GM20431 (cell line): ENCODE data around the gene FBLN5.

Experiments used
- in situ Hi-C: fragments of 300-500 bp; cut with MseI, MboI; formaldehyde crosslinking; loops from one replicate; pipeline ENCODE4 v1.15.0; 2020; ENCODE audit warnings: low sequenced_read_pairs; ENCODE audit not compliant: unreplicated experiment

The FBLN5 gene

DNA sequence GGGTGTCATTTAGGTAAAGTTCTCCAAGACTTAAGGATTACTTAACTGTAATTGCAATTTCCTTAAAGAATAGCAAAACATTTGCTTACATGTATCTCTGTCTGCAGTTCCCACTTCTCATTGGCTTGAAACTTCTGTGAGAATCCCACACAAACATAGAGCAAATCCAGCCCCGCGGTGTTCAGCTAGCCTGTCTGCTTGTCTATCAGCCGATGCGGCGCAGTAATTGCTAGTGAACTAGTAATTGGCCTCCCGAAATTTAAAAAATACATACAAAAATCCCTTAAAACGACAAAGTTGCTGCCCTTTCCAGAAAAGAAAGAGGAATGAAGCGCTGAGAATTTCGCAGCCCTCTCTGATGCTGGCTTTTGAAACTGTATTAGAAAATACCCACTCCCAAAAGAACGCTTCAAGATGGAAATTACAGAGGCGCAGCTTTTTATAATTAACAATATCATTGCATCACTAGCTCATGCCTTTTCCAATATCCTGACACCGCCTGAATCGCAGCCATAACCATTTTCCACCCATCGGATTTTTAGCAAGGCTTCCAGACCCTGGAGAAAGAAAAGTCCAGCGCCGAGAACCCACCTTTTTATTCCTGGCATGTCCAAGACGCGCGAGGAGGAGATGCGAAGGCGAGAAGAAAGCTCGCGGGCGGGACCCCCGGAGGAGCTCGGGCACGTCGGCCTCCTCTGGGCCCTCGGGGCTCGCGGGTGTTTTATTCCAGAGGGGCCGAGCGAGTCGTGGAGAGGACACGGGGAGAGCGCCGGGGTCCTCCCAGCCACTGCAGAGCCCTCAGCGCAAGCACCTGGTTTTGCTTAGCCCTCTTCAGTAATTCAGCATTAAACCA, 646 bp downstream of the FBLN5 start:
- in situ Hi-C loops, result no loop called here

DNA sequence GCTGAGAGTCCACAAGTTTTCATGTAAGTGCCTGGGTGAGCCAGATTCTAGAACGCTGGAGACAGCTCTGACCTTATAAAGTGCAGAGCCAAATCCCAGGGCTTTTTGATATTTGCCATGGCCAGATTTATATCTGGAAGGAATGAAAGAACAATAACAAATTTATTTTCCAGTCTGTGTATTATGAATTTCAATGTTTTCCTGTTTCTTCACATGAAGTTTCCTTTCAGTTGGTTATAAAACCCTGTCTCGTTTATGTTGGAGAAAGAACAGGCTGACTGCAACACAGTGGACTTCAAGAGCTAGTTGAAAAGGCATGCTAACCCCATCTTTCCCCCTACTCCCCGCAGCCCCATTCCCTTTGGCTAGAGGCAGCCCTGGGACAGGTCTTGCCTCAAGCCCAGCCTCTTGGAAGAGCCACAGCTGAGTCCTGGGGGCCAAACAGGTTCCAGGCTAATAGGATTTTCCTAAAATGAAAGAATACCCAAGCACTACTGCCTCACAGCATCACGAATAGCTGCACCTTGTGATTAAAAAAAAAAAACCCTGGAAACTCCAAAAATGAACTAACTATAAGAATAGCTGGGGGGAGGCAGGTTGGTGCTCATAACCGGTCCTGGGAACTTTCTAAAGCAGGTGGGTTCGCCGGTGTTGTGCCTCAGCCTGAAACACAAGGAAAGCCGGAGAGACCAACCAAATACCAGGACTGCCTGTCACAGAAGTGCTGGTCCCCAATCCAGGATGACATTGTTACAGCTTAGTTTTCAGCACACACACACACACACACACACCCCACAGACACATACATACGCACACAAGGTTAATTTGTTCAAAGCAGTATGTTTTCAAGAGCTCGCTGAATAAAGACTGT, 1.5 kb downstream of the FBLN5 start:
- in situ Hi-C loops, result no loop called here

DNA sequence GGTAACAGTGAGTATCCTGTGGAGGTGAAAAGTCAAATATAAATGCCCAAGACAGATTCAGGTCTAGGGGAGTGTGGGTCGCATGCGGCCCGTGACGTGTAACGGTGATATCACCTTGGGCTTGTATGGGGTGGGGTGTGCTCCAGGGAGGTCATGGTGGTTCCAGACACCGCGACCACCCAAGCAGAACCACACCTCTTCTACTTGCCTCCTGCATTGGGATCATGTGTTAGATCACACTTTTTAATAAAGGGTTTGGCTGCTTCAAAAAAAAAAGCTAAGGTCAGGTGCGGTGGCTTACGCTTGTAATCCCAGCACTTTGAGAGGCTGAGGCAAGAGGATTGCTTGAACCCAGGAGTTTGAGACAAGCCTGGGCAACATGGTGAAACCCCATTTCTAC, 4.5 kb downstream of the FBLN5 start:
- in situ Hi-C loops, result no loop called here

DNA sequence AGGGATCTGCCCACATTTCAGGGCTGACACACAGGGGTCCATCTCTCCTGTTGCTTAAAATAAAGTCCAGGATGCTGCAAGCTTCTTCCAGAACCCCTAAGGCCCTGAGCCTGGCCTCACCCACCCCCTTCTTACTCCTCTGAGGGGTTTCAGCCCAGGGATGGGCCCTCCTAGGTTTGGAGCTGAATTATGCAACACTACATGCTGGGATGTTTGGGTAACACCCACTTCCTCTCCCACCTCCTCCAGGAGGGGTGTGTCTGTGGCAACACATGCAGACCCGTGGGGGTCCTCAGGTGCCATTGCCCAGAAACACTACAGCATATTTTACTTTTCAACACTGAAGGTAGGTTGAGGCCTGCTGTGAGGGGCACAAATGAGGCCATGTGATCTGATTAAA, 5.4 kb downstream of the FBLN5 start:
- in situ Hi-C loops, result no loop called here

DNA sequence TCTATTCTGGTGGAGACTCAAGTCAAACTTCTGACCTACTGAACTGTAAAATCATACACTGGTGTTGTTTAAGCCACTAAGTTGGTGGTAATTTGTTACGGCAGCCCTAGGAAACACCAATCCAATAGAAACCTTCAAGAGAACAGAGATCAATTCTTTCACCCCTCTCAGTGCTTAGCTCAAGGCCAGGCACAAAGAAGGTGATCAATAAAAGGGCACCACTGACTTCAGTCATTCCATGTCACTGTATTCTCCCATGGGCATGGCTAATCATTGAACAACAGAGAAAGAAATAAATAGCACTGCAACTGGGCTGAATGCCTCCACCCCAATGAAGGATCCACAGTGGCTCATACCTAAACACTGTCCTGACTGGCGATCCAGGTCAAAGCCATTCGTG, 7.3 kb downstream of the FBLN5 start:
- in situ Hi-C loops, result no loop called here

DNA sequence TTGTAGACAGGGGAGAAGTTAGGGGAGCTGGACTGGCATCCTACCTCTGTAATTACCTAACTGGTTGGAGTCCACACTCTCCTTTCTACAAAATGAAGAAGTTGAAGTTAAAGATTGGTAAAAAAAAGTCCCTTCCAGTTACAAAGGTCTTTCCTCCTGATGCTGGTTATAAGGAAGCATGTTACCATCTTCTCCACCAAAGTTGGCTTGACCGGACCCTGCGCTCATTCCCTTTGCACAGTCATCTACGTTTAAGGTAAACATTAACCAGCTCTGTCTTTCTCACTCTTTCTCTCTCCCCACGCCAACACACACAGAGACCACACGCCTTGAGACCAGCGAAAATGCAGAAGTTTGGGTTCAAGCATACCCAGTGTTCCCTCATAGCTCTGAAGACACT, 11.9 kb downstream of the FBLN5 start:
- in situ Hi-C loops, result no loop called here

DNA sequence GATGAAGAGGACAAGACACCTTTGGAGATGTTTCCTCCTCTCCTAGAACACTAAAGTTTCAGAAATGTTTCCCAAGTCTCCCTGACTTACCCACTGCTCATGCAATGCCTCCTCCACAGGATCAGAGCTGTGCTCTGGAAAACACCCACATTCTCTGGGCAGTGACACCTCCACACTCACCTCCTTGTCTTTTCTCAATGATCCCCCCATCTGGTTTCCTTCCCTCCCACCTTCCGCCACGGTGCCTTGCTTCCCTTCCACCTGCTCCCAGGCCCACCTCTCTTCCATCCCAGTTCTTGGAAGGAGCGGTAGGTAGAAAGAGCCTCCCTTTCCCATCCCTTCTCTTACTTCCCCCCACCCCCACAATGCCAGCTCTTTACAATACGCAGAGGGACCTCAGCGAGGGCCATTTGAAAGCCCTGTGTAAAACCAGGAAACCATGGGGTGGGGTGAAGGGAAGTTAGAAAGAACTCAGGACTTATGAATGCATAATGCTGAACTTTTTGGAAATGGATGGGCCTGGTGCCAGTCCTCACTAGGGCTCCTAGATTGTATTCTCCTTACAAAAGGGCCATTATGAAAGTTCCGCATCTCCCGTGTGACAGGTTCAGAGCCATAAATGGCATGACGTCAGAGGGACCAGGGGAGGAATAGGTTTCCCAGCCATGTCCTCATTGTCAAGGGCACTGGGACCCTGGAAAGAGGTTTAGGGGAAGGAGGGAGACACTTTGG, 12.8 kb downstream of the FBLN5 start:
- in situ Hi-C loops, result no loop called here

DNA sequence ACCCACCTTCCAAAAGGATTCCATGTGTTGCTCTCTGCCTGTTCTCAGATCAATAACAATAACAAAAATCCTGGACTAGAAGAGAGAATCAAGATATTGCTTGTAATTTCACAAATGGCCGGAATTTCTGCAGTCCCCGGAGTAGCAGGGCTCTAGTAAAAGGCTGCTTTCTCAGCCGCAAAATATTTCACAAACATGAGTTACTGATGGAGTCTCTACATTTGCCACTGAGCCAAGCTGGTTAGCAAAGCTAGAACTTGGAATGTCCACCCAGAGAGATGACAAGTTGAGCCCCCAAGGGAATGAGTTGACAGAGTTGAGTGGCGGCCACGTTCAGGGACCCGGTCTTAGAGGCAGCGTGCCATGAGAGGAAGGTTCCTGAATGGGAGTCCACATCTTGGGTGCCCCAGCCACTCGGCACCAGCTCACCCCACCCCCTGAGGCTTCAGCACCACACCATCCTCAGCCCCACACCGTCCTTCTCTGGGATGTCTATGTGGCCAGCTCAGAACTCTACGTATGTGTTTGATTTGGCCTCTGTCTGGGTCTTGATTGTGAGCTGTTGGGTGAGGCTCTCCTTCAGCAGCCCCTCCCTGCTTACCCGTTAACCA, 15.9 kb downstream of the FBLN5 start:
- in situ Hi-C loops, result no loop called here

DNA sequence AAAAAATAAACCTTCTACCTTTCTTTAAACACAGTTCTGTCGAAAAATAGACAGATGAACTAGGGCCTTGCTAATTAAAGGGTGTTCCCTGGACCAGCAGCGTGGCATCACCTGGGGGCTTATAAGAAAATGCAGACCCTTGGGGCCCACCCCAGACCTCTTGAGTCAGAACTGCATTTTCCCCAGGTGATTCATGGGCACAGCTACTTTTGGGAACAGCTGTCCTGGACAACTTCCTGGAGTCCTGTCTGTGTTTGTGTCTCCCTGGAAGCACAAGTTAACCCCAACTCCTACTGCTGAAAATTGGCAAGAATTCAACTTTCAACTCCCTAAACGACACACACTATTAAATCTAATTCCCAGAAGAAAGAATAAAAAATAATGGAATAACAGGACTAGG, 17.8 kb downstream of the FBLN5 start:
- in situ Hi-C loops, result no loop called here

DNA sequence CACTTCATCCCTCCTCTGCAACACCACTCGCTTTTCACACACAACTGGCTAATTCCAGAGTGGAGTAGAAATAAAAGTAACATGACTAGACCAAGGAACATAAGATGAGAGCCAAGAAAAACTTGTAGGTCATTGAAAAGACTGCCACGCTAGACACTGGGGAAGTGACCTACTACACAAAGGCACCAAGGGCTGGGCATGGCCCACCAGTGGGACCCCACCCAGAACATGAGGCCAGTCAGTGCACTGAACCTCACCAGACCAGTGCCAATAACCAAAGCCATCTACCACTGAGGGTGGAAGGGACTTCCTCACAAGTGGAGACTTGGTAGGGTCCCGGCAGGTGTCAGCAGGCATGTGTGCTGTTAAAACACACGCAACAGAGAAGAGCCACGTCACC, 19.7 kb downstream of the FBLN5 start:
- in situ Hi-C loops, result no loop called here

DNA sequence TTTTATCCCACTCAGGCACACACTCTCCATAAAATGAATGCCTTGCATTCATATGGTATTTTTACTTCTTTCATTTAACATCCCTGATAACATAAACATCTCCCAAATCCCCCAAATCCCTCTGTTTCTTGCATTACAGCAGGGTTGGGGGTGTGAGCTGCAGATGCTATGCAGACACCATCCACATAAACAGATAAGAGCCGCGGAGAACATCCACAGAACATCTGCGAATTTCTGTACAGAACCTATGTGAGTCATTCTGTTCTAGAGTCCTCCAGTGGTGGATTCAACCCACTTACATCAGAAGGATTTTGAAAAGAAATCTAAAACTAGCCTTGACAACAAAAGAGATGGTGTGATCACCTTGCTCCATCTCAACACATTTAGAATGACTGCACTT, 20.3 kb downstream of the FBLN5 start:
- in situ Hi-C loops, result no loop called here

DNA sequence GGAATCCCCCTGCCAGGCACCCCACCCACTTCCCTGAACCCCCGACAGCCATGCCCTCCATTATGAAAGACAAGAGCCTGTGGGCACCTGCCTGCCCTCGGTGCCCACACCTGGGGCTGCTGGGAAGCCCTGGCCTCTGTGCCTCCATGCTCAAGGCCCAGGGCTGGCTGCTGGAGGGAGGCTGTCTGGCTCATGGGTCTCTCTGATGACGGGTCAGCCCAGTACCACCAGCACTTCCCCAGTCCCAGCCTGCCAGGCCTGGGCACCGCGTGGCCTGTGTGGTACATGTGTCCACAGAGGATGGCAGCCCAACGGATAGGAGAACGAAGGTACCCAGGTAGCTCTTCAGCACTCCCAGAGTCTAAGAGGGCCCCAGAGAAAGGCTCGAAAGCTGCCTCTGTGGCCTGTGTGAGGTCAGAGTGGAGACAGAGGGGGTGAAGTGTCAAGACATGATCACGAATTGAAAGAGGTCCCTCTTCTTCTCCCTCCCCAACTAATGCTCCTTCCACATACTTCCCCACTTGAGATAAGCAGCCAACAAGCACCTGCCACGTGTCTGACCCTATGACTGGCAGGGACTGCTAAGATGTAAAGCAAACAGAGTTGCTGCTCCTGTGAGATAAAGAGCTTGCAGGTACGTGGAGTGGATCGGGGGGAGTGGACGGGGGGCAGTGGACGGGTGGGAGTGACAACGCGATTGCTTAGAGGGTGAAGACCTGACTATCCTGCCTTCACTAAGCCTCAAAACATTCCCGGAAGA, 21.2 kb downstream of the FBLN5 start:
- in situ Hi-C loops, result no loop called here

DNA sequence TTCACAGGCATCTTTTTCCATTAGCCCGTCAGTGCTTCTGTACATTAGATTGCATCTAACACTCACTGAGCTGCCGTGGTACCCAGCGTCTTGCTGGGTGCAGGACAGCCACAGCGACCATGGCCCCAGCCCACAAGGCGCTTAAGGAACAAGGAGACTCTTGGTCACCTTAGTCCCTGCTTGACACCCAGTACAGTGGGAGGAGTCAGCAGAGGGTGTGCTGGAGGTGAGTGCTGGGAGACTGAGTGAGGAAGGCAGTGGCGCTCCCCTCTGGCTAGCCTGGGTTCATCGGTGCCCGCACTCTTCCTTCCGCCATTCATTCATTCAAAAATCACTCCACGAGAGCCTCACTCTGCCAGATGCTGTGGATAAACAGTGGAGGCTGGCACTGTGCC, 21.8 kb downstream of the FBLN5 start:
- in situ Hi-C loops, result no loop called here

DNA sequence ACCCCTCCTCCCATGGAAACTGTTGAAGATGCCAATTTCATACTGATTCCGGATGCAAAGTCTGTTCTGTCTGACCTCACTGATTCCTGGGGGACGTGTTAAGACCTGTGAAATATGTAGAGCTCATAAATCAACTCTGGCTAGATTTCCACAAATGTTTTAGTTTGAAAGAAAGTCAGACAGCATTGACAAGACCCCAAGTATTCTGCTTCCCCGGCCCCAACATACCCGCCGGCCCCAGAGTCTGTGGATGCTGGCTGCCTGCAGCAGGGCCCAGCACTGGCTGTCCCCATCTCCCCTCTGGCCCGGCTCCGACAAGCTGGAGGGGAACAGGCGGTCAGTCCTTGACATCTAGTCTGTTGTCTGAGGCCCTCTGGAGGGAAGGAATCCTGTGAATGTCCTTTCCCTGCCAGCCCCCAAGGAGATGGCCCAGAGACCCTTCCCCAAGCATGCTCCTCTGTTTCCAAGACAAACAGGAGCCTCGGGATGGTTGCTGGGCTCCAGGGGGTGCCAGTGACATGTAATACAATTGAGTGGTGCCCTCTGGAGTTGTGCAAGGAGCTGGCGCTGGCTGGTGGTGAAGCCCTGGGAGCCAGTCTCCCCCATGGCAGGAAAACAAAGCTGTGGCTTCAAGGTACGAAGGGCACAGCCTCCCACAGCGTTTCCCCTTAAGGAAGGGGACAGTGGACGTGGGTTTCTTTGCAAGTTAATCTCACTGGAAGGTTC, 22.3 kb downstream of the FBLN5 start:
- in situ Hi-C loops, result no loop called here

DNA sequence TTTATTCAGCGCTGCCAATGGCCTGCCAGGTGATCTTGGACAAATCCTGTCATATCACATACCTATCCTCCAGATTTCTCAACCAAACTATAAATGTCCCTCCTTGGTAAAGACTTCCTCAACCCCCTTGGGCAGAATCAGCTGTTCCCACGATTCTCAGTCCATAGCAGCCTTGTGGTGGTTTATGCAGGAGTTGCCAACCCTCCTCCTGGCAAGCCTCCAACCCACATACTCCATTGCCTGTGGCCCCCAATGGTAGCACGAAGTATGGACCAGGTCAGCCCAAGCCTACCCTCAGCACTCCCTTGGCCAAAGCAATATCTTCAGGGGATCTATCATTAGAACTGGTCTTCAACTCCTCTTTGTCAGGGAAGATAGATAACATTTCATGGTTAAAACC, 27.0 kb downstream of the FBLN5 start:
- in situ Hi-C loops, result no loop called here

DNA sequence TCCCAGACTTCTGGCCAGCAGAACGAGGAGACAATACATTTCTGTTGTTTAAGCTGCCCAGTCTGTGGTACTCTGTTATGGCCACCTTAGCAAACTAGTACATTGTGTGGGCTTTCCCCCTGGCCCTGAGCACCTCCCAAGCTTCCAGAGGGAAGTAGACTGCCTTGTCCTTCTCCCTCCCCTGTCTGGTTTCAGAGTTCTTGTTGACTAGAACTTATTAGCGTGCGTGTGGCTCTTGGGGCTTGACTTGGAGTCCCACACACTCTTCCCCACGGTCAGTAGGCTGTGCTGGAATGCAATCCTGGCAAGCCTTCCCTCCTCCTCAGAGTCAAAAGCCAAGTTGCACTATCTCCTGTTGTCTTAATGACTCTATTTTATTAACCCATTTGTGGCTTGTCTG, 27.7 kb downstream of the FBLN5 start:
- in situ Hi-C loops, result no loop called here

DNA sequence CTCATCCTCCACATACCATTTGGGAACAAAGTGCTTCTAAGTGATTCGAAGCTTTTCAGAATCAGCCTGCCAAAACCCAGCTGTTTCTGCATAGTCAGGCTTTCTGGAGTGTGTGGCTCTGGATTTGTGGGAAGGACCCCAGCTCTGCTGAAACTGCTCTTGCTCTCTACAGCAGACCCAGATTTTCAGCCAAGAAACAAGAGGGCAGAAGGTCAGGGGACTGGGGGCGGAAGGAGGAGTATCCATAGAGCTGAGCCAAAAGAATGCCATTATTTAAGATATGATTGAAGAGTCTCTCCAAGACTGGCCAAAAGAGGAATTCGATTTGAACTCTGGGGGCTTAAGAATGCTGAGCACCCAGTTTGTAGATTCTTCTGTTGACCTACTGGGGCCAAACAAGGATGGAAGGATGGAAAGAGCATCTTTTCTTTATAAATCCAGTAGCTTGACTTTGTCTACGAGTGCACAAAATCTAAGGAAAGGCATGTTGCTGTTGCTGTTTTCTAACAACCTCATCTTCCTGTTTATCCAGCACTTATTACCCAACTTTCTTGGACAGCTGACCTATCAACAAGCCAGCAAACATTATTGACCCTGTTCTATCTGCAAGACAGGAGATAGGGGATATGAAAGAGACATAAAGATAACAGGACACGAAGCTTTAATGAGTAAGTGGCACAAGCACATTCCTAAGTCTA, 29.2 kb downstream of the FBLN5 start:
- in situ Hi-C loops, result no loop called here

DNA sequence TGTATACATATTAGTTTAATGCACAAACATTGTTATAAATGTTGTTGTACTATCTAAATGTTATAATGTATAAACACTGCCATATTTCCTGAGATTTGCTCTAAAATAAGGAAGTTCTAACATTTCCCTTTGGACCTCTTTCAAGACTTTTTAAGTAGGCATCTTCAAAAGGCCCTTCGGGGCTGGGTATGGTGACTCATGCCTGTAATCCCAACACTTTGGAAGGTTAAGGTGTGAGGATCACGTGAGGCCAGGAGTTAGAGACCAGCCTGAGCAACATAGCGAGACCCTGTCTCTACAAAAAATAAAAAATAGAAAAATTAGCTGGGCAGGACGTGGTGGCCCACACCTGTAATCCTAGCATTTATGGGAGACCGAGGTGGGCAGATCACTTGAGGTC, 35.5 kb downstream of the FBLN5 start:
- in situ Hi-C loops, result no loop called here
